CD4-positive, alpha-beta T cell treated with Interleukin-6 for 4 hours (primary cell): ENCODE measurements around the gene CABLES1.
"Not testable (repeated sequence)": the region's sequence is repeated elsewhere in the genome, so short reads cannot be mapped to it uniquely, and the experiment has no call there.

Experiments used
- DNase-seq: peaks from one replicate; pipeline ENCODE4 v3.0.0-alpha.2; 2020; ENCODE audit warnings: mixed read lengths

CABLES1 gene

GRCh38 chr18:23134780-23135549 lies at the start of gene CABLES1:
TSS of gene CABLES1 (plus strand) at chr18:23135485. CDS start at chr18:23135763, 278 bp downstream.
- DNase-seq: peak; percentile 32

DNA sequence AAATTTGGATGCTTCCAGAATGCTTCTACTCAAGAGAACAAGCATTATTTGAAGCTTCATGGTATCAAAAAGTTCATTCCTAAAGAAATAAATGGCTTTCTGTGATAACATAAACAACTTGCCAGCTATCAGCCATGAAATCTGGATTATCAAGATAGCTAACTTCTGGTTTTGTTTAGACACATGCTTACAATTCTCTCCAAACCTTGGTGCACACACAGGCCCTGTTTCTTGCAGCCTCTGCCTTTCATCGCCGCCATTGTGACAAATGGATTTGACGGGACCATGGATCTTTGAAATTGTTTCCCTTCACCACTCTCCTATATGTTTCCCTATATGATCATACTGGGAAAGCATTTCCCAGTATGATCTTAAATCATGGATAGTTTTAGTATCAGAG lies 47.9 kb upstream of the CABLES1 start:
- no peak for DNase-seq

- no peak for DNase-seq
Observed at GRCh38 chr18:23088310-23088709, 47.0 kb upstream of the CABLES1 start.

GRCh38 chr18:23091017-23091993 lies 44.0 kb upstream of the CABLES1 start:
- not testable (repeated sequence) for DNase-seq

- no peak for DNase-seq
Observed at GRCh38 chr18:23092121-23092520, 43.2 kb upstream of the CABLES1 start.

DNA sequence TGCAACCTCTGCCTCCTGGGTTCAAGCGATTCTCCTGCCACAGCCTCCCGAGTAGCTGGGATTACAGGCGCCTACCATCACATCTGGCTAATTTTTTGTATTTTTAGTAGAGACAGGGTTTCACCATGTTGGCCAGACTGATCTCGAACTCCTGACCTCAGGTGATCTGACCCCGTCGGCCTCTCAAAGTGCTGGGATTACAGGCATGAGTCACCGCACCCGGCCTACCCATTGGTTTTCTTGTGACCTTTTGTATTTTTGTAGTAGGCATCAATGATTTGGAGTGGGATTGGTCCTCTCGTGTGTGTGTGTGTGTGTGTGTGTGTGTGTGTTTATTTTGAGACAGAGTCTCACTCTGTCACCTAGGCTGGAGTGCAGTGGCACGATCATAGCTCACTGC lies 42.2 kb upstream of the CABLES1 start:
- not testable (repeated sequence) for DNase-seq

DNA sequence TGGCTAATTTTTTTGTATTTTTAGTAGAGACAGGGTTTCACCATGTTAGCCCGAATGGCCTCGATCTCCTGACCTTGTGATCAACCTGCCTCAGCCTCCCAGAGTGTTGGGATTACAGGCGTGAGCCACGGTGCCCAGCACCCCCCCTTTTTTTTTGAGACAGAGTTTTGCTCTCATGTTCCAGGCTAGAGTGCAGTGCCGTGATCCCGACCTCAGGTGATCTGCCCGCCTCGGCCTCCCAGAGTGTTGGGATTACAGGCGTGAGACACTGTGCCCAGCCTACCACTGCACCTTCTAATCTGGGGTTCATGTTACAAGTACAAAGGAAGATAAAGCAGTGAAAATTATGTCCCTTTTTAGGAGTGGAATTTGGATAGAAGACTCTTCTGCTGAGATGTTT lies 41.5 kb upstream of the CABLES1 start:
- DNase-seq: no peak

DNA sequence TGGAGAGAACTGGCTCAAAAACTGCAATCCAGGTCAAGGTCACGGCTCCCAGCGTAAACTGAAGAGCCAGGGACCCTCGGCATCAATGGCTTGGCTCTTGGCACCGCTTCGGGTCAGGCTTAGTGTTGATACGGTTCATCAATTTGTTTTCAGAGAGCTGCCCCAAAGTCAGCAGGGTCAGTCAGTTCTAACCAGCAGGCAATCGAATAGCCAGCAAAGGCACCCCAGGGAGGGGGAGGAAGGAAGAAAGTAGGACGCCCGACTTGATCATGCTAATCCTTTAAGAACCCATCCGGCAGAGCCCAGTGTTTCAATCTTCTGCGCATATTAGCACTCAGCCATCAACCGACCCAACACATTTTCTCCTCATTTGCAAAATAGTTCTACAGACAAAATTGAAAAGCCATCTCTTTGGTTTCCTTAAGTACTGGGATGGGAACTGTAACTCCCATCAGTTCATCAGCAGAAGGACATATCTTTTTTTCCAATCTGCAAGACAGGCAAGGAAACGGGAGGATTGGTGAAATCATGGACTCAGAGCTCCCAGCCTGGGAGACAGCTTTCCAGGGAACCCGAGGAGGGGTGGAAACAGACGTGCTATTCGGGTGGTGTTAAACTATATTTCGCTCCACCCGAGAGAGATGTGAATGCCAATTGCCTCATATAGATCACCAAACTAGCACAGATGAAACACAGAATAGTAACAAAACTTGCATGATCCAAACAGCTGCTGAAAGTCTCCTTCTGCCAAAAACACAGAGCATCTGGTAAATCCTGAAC lies 40.7 kb upstream of the CABLES1 start:
- no peak for DNase-seq

GRCh38 chr18:23095463-23095862 lies 39.8 kb upstream of the CABLES1 start:
- no peak for DNase-seq

DNA sequence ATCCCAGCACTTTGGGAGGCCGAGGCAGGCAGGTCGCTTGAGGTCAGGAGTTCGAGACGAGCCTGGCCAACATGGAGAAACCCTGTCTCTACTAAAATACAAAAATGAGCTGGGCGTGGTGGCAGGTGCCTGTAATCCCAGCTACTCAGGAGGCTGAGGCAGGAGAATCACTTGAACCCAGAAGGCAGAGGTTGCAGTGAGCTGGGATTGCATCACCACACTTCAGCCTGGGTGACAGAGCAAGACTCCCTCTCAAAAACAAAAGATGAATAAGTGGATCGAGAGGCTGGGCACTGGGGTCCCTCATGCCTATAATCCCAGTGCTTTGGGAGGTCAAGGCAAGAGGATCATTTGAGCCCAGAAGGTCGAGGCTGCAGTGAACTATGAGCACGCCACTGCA lies 38.3 kb upstream of the CABLES1 start:
- DNase-seq: not testable (repeated sequence)

- no peak for DNase-seq
Observed at GRCh38 chr18:23099621-23100020, 35.7 kb upstream of the CABLES1 start.

DNA sequence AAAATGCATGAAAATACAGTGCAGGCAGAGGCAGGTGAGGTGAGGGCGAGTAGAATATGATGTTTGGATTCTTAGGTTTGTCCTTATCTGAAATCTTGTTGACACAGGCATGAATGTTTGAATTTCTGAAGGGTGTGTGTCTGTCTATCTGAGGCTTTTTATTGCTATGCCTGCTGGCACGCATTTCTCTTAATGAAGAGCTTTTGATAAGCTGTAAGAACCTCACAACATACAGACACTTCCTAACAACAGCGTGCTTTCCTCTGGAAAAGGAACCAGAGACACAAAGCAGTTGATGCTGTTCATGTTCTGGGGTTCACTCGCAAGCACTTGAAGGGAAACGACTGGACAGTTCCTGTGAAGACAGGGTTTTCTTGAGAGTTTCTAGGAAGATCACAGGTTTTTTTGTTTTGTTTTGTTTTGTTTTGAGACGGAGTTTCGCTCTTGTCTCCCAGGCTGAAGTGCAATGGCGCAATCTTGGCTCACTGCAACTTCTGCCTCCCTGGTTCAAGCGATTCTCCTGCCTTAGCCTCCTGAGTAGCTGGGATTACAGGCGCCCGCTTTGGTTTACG lies 33.3 kb upstream of the CABLES1 start:
- DNase-seq: no peak

GRCh38 chr18:23102493-23103261 lies 32.6 kb upstream of the CABLES1 start:
- no peak for DNase-seq

DNA sequence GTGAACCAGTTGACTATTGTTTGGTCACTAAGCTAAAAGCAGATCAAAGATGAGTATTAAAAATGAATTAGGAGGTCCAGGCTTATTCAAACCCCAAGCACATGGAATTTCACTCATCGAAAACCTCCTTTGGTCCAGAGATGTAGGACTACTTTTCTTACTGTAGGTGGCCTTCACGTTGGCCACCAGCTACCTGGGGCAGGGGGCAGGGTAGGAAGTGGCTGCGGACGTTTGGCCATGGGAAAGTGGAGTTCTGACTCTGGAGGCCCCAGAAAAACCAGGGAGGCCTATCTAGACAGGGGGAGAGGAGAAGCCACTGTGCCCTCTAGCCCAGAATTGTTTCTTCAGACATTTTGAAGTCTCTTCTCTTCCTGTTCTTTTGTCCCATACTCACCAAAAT lies 31.8 kb upstream of the CABLES1 start:
- no peak for DNase-seq

GRCh38 chr18:23105030-23105429 lies 30.3 kb upstream of the CABLES1 start:
- no peak for DNase-seq

DNA sequence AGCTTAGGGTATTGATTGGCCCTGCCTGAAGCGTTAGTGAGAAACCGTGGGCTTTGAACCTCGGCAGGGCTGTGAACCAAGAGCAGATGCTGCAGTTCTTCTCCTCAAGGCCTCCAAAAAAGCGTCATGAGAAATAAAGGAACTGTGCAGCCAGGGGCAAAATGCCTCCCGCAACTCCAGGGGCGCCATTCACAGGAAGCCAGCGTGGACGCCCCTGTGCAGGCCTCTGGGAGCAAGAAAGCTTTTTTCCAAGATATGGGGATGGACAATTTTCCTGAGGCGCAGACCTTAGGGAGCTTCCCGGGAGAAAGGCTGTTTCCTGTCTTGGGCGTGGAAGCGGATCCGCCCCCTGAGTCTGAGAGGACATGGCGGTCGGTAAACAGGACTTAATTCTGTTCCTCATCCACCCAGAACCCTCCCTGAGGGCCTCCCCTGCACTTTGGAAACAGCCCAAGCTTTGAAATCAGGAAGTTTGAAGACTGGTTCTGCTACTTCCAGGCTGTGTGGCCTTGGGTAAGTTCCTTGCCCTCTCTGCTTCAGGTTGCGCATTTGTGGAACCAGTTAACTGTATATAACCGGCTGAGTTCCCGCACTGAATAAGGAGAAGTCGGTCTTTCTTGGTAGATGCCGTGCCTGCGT lies 29.6 kb upstream of the CABLES1 start:
- DNase-seq: no peak

GRCh38 chr18:23106575-23106974 lies 28.7 kb upstream of the CABLES1 start:
- no peak for DNase-seq

DNA sequence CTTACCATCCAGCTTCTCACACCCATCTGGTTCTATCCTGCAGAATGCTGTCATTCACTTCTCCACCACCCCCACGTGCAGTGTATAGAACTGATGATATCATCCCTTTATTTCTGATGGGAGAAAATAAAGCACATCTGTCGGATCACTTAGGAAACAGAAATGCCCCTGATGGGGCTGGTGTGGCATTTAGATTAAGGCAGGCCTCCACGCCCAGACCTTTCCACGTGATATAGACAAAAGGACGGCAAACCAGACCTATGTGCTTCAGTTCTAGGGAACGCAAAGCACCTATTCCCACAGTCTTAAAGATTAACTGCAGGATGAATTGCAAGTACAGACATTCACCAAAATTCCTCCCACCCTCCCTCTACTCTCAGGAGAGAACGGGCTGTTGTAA lies 27.6 kb upstream of the CABLES1 start:
- DNase-seq: no peak

DNA sequence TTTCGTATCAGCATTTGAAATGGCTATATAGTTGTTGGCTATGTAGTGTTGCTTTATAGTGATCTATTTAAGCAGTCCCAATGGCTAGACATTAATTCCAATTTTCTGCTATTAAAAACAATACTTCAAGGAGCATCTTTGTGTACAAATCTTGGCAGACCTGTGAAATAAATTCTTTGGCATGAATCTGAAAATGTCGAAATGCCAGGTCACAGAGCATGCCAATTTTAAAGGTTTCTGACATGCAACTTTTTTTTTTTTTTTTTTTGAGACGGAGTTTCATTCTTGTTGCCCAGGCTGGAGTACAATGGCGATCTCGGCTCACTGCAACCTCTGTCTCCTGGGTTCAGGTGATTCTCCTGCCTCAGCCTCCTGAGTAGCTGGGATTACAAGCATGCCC lies 26.8 kb upstream of the CABLES1 start:
- DNase-seq: no peak

GRCh38 chr18:23109163-23109562 lies 26.1 kb upstream of the CABLES1 start:
- not testable (repeated sequence) for DNase-seq

GRCh38 chr18:23113576-23113975 lies 21.7 kb upstream of the CABLES1 start:
- DNase-seq: no peak
